IMR-90 (cell line): ENCODE measurements around the gene UTP18. TPM values are rescaled to one million over a fixed set of nuclear protein-coding genes. Genes with fewer than 3 reads are reported as not detected.

Source experiments
- ATAC-seq: fragments of 200-7000 bp; cut with Tn5 transposase; 2 replicates; pipeline ENCODE4 v1.9.1; 2020; ENCODE audit warnings: low read depth, mild to moderate bottlenecking, moderate library complexity
- BruUV-seq: library from RNA; stranded (reverse); fragments of 400-500 nt; replicated peaks from 2 replicates; lab custom pipeline; 2021; lab: Mats Ljungman, UMichigan
- CTCF ChIA-PET: fragments of 300-600 bp; formaldehyde crosslinking; extraction: SDS; loops from one replicate; lab custom pipeline; 2021; ENCODE audit warnings: antibody characterized with exemption; lab: Yijun Ruan, JAX
- POLR2A ChIA-PET: fragments of 300-600 bp; sonication (Branson Sonifier 250); formaldehyde crosslinking; loops from one replicate; lab custom pipeline; 2022; ENCODE audit warnings: antibody characterized with exemption; ENCODE audit not compliant: unreplicated experiment; lab: Charles Lee
- DNase-seq: peaks from one replicate; pipeline ENCODE4 v3.0.0; 2013
- H2AFZ ChIP-seq: replicated peaks from 2 replicates; pipeline ENCODE3; 2013; ENCODE audit warnings: low read length, mild to moderate bottlenecking; ENCODE audit not compliant: poor library complexity
- H2AK5ac ChIP-seq: 2 replicates; pipeline ENCODE4 v1.6.1; 2013; ENCODE audit warnings: low read depth, low read length, inconsistent platforms
- H2AK9ac ChIP-seq: replicated peaks from 2 replicates; pipeline ENCODE3; 2013; ENCODE audit warnings: mild to moderate bottlenecking, low read depth, low read length, moderate library complexity; ENCODE audit not compliant: poor library complexity
- H2BK120ac ChIP-seq: 2 replicates; pipeline ENCODE4 v1.6.1; 2013; ENCODE audit warnings: low read depth, low read length, inconsistent platforms
- H2BK15ac ChIP-seq: 3 replicates; pipeline ENCODE4 v1.6.1; 2013; ENCODE audit warnings: low read depth, low read length, inconsistent platforms
- H2BK20ac ChIP-seq: 2 replicates; pipeline ENCODE4 v1.6.1; 2013; ENCODE audit warnings: low read depth, mild to moderate bottlenecking, inconsistent platforms, low read length, moderate library complexity
- H2BK5ac ChIP-seq: 2 replicates; pipeline ENCODE4 v1.6.1; 2013; ENCODE audit warnings: mild to moderate bottlenecking, low read depth, low read length, inconsistent platforms; ENCODE audit not compliant: poor library complexity, severe bottlenecking
- H3K14ac ChIP-seq: replicated peaks from 2 replicates; pipeline ENCODE4 v1.6.1; 2013; ENCODE audit warnings: low read depth, low read length, inconsistent platforms
- H3K18ac ChIP-seq: 2 replicates; pipeline ENCODE4 v1.6.1; 2013; ENCODE audit warnings: low read depth, low read length, control low read depth
- H3K23ac ChIP-seq: 2 replicates; pipeline ENCODE4 v1.6.1; 2013; ENCODE audit warnings: low read depth, low read length, inconsistent platforms
- H3K27ac ChIP-seq: 2 replicates; pipeline ENCODE4 v1.5.1; 2013; ENCODE audit warnings: mild to moderate bottlenecking, control low read depth, low read length; ENCODE audit not compliant: insufficient read depth
- H3K27me3 ChIP-seq: 2 replicates; pipeline ENCODE4 v1.6.1; 2013; ENCODE audit warnings: low read length; ENCODE audit not compliant: control insufficient read depth, insufficient read depth
- H3K36me3 ChIP-seq: 2 replicates; pipeline ENCODE4 v1.6.1; 2013; ENCODE audit warnings: low read length, mixed read lengths; ENCODE audit not compliant: control insufficient read depth, insufficient read depth
- H3K4ac ChIP-seq: 2 replicates; pipeline ENCODE4 v1.6.1; 2013; ENCODE audit warnings: low read depth, low read length, inconsistent platforms
- H3K4me1 ChIP-seq: 2 replicates; pipeline ENCODE4 v1.6.1; 2013; ENCODE audit warnings: low read length, mixed read lengths; ENCODE audit not compliant: control insufficient read depth, insufficient read depth
- H3K4me2 ChIP-seq: 2 replicates; pipeline ENCODE4 v1.6.1; 2013; ENCODE audit warnings: low read depth, mild to moderate bottlenecking, control low read depth, low read length, moderate library complexity
- H3K4me3 ChIP-seq: 2 replicates; pipeline ENCODE4 v1.5.1; 2013; ENCODE audit warnings: low read depth, mild to moderate bottlenecking, control low read depth, low read length, moderate library complexity; ENCODE audit not compliant: insufficient read depth
- H3K56ac ChIP-seq: 2 replicates; pipeline ENCODE4 v1.6.1; 2013; ENCODE audit warnings: low read length, inconsistent platforms; ENCODE audit not compliant: insufficient read depth; ENCODE audit errors: extremely low read depth
- H3K79me1 ChIP-seq, 2 experiments: 2 replicates each; pipeline ENCODE4 v1.6.1; 2013; ENCODE audit warnings: low read length in 2 of 2, inconsistent platforms in 1 of 2, low read depth in 1 of 2
- H3K9ac ChIP-seq: 2 replicates; pipeline ENCODE4 v1.6.1; 2013; ENCODE audit warnings: low read depth, low read length, control low read depth
- H3K9me1 ChIP-seq: 2 replicates; pipeline ENCODE4 v1.6.1; 2013; ENCODE audit warnings: low read length, inconsistent platforms; ENCODE audit not compliant: insufficient read depth
- H3K9me3 ChIP-seq: 2 replicates; pipeline ENCODE4 v1.6.1; 2013; ENCODE audit warnings: low read length; ENCODE audit not compliant: control insufficient read depth, insufficient read depth
- H4K20me1 ChIP-seq: 2 replicates; pipeline ENCODE4 v1.6.1; 2013; ENCODE audit warnings: low read length, inconsistent platforms; ENCODE audit not compliant: insufficient read depth
- H4K5ac ChIP-seq: 2 replicates; pipeline ENCODE4 v1.6.1; 2013; ENCODE audit warnings: mild to moderate bottlenecking, low read depth, low read length, control low read depth
- H4K8ac ChIP-seq, 2 experiments: 2 replicates each; pipeline ENCODE4 v1.6.1; 2013; ENCODE audit warnings: low read depth in 2 of 2, low read length in 2 of 2, control low read depth in 1 of 2, inconsistent platforms in 1 of 2
- H4K91ac ChIP-seq: 2 replicates; pipeline ENCODE4 v1.6.1; 2013; ENCODE audit warnings: low read depth, low read length, inconsistent platforms; ENCODE audit not compliant: insufficient read depth
- BHLHE40 ChIP-seq: fragments of 150-350 bp; IDR thresholded peaks from 2 replicates; pipeline ENCODE4 v1.6.1; 2016; ENCODE audit warnings: mild to moderate bottlenecking, low read depth, low read length
- CEBPB ChIP-seq: IDR thresholded peaks from 2 replicates; pipeline ENCODE4 v1.6.1; 2012; ENCODE audit warnings: low read depth, low read length, improper control_type of control experiment
- CHD1 ChIP-seq: IDR thresholded peaks from 2 replicates; pipeline ENCODE4 v1.6.1; 2012; ENCODE audit warnings: low read depth, low read length, improper control_type of control experiment
- FOS ChIP-seq: fragments of 150-350 bp; IDR thresholded peaks from 2 replicates; pipeline ENCODE4 v1.6.1; 2016; ENCODE audit warnings: low read depth, low read length
- MAFK ChIP-seq: IDR thresholded peaks from 2 replicates; pipeline ENCODE4 v1.6.1; 2012; ENCODE audit warnings: low read depth, low read length, improper control_type of control experiment
- MAZ ChIP-seq: IDR thresholded peaks from 2 replicates; pipeline ENCODE4 v1.6.1; 2012; ENCODE audit warnings: low read depth, mild to moderate bottlenecking, low read length, improper control_type of control experiment, moderate library complexity, borderline replicate concordance
- MXI1 ChIP-seq: IDR thresholded peaks from 2 replicates; pipeline ENCODE4 v1.6.1; 2012; ENCODE audit warnings: low read depth, mild to moderate bottlenecking, low read length, moderate library complexity, borderline replicate concordance
- NFE2L2 ChIP-seq: fragments of 150-350 bp; IDR thresholded peaks from 2 replicates; pipeline ENCODE4 v1.6.1; 2016; ENCODE audit warnings: low read depth, mild to moderate bottlenecking, low read length
- POLR2A ChIP-seq: IDR thresholded peaks from 2 replicates; pipeline ENCODE4 v1.6.1; 2012; ENCODE audit warnings: mild to moderate bottlenecking, low read depth, low read length
- RAD21 ChIP-seq: IDR thresholded peaks from 2 replicates; pipeline ENCODE4 v1.6.1; 2012; ENCODE audit warnings: low read length, improper control_type of control experiment
- RCOR1 ChIP-seq: IDR thresholded peaks from 2 replicates; pipeline ENCODE4 v1.6.1; 2012; ENCODE audit warnings: mild to moderate bottlenecking, low read length, improper control_type of control experiment; ENCODE audit not compliant: insufficient replicate concordance
- RFX5 ChIP-seq: IDR thresholded peaks from 2 replicates; pipeline ENCODE4 v1.8.0; 2012; ENCODE audit warnings: low read depth, mild to moderate bottlenecking, low read length, moderate library complexity
- SMC3 ChIP-seq: fragments of 150-350 bp; IDR thresholded peaks from 2 replicates; pipeline ENCODE4 v1.6.1; 2016; ENCODE audit warnings: low read depth, mild to moderate bottlenecking, antibody characterized with exemption, low read length, moderate library complexity
- WGBS, 2 experiments: methylation state at CpG; one replicate each; pipeline versions ENCODE4 v1.1.5 to v1.1.7; 2013; ENCODE audit warnings: missing lambda C conversion rate in 2 of 2; ENCODE audit not compliant: insufficient read length in 1 of 2; ENCODE audit errors: extremely low coverage in 2 of 2; 5-methylcytosine and 5-hydroxymethylcytosine counted together
- dilution Hi-C: fragments of 300-500 bp; cut with HindIII; formaldehyde crosslinking; loops from one replicate; pipeline ENCODE4 v1.14.3; 2018; ENCODE audit warnings: low sequenced_read_pairs; ENCODE audit not compliant: unreplicated experiment
- in situ Hi-C: fragments of 300-500 bp; cut with MboI; formaldehyde crosslinking; loops from 3 replicates; pipeline ENCODE4 v1.14.3; 2019; ENCODE audit warnings: low sequenced_read_pairs, inconsistent platforms, mixed read lengths
- intact Hi-C: fragments of 100-400 bp; cut with micrococcal nuclease; formaldehyde crosslinking; loops from 2 replicates; pipeline ENCODE4 v1.10.0; 2022
- polyA plus RNA-seq, 3 experiments: library from polyadenylated mRNA; depleted of rRNA; stranded (reverse); fragments of >200 nt; gene quantifications; 2 replicates each; pipeline ENCODE4 v1.2.3, GENCODE V29; 2012; ENCODE audit warnings: low replicate concordance in 1 of 3
- total RNA-seq: library from RNA; depleted of rRNA; stranded (reverse); fragments of >200 nt; gene quantifications from 2 replicates; pipeline ENCODE4 v1.2.3, GENCODE V29; 2012
- TF ChIP-seq, protein P1 (sequence below): conservative IDR thresholded peaks from 2 replicates; pipeline ENCODE4 v1.5.1; 2012; ENCODE audit warnings: mild to moderate bottlenecking, low read depth, low read length, improper control_type of control experiment
- TF ChIP-seq, protein P2 (sequence below): fragments of 150-350 bp; IDR thresholded peaks from 2 replicates; pipeline ENCODE4 v1.6.1; 2017; ENCODE audit warnings: mild to moderate bottlenecking, antibody characterized with exemption, low read length, low read depth
- TF ChIP-seq, protein P3 (sequence below): fragments of 150-350 bp; IDR thresholded peaks from 2 replicates; pipeline ENCODE4 v1.6.1; 2016; ENCODE audit warnings: low read depth, mild to moderate bottlenecking, low read length, moderate library complexity, borderline replicate concordance

The UTP18 gene
- total and polyA plus RNA-seq, 2 of the 4 experiments (the other 2 are of a cell fraction) = 17.7 to 22.4 TPM

DNA sequence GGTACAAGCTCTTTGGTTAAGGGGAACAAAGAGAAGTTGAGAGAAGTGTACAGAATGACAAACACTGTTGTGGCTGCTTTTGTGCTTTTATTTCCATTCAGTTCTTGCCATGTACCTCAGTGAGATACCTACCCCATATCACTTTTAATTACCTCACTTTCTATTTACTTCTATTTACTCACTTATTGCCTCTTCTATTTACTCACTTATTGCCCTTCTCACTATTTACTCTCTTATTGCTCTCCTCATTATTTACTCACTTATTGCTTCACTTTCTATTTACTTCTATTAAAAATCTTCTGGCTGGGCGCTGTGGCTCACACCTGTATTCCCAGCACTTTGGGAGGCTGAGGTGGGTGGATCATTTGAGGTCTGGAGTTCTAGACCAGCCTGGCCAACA, 42.4 kb upstream of the UTP18 start:
- no peak overlapping the region for H3K4ac ChIP-seq
- H4K8ac ChIP-seq = no peak overlapping the region
- H3K4me2 ChIP-seq = no peak overlapping the region
- no peak overlapping the region for H2BK120ac ChIP-seq
- dilution Hi-C loops (no loop called here), intact Hi-C loops (loop anchor here (5.0 kb wide), 1 partner anchor 39 kb away; no protein-coding TSS in a partner anchor), in situ Hi-C loops (no loop called here)
- H3K4me3 ChIP-seq = no peak overlapping the region
- no peak overlapping the region for H2BK5ac ChIP-seq
- H2AK9ac ChIP-seq = no peak overlapping the region
- H2AFZ ChIP-seq = no peak overlapping the region
- no peak overlapping the region for H3K27ac ChIP-seq
- H3K36me3 ChIP-seq = peaks cover 28% of the 10 kb centered on the region
- H3K14ac ChIP-seq = no peak overlapping the region
- H2AK5ac ChIP-seq = no peak overlapping the region
- peaks cover 4 to 7% of the 10 kb centered on the region in 2 experiments; a peak in 2 of 4 replicates for H3K79me1 ChIP-seq
- ChIA-PET POLR2A (no interaction called here), CTCF (interaction anchor here (0.7 kb wide), 1 partner anchor 518 kb away, joined by 3 read pairs; no protein-coding TSS in a partner anchor)
- no peaks in the 10 kb centered on the region for H3K9me3 ChIP-seq
- no peak overlapping the region for H3K18ac ChIP-seq
- no peak overlapping the region for H4K91ac ChIP-seq
- H2BK20ac ChIP-seq = no peak overlapping the region
- DNase-seq = no peak
- H4K20me1 ChIP-seq = no peaks in the 10 kb centered on the region
- no CpG with 5 or more reads among the region's 1 CpG for WGBS, 2 experiments
- TF ChIP-seq, protein P1, sequence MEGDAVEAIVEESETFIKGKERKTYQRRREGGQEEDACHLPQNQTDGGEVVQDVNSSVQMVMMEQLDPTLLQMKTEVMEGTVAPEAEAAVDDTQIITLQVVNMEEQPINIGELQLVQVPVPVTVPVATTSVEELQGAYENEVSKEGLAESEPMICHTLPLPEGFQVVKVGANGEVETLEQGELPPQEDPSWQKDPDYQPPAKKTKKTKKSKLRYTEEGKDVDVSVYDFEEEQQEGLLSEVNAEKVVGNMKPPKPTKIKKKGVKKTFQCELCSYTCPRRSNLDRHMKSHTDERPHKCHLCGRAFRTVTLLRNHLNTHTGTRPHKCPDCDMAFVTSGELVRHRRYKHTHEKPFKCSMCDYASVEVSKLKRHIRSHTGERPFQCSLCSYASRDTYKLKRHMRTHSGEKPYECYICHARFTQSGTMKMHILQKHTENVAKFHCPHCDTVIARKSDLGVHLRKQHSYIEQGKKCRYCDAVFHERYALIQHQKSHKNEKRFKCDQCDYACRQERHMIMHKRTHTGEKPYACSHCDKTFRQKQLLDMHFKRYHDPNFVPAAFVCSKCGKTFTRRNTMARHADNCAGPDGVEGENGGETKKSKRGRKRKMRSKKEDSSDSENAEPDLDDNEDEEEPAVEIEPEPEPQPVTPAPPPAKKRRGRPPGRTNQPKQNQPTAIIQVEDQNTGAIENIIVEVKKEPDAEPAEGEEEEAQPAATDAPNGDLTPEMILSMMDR = no peak
- no peak for TF ChIP-seq RFX5
- no peak for TF ChIP-seq MXI1
- TF ChIP-seq, protein P2, sequence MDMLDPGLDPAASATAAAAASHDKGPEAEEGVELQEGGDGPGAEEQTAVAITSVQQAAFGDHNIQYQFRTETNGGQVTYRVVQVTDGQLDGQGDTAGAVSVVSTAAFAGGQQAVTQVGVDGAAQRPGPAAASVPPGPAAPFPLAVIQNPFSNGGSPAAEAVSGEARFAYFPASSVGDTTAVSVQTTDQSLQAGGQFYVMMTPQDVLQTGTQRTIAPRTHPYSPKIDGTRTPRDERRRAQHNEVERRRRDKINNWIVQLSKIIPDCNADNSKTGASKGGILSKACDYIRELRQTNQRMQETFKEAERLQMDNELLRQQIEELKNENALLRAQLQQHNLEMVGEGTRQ = no peak
- no peak for TF ChIP-seq RCOR1
- TF ChIP-seq MAZ = no peak
- TF ChIP-seq FOS = no peak
- no peak for TF ChIP-seq CHD1
- no peak for TF ChIP-seq RAD21
- TF ChIP-seq CEBPB = no peak
- TF ChIP-seq NFE2L2 = no peak
- no peak for TF ChIP-seq MAFK
- TF ChIP-seq SMC3 = no peak
- TF ChIP-seq, protein P3, sequence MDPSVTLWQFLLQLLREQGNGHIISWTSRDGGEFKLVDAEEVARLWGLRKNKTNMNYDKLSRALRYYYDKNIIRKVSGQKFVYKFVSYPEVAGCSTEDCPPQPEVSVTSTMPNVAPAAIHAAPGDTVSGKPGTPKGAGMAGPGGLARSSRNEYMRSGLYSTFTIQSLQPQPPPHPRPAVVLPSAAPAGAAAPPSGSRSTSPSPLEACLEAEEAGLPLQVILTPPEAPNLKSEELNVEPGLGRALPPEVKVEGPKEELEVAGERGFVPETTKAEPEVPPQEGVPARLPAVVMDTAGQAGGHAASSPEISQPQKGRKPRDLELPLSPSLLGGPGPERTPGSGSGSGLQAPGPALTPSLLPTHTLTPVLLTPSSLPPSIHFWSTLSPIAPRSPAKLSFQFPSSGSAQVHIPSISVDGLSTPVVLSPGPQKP = no peak
- no peak for TF ChIP-seq POLR2A
- TF ChIP-seq BHLHE40 = no peak
- no TSS peak for BruUV-seq
- no peaks in the 10 kb centered on the region for H3K27me3 ChIP-seq
- H2BK15ac ChIP-seq = no peak overlapping the region
- no peaks in the 10 kb centered on the region for H3K9me1 ChIP-seq
- no peak overlapping the region for H4K5ac ChIP-seq
- no peak overlapping the region for H3K23ac ChIP-seq
- H3K9ac ChIP-seq = no peak overlapping the region
- no peak overlapping the region for H3K56ac ChIP-seq
- no peak for ATAC-seq
- H3K4me1 ChIP-seq = no peaks in the 10 kb centered on the region
